K562 (cell line): Measurements from ENCODE around the gene ITGA7.

ENCODE experiments used
- CBFB ChIP-seq: sonication (generic); formaldehyde crosslinking; IDR thresholded peaks from 2 replicates; pipeline ENCODE4 v1.4.0; 2020; ENCODE audit warnings: mild to moderate bottlenecking, missing genetic modification reagents
- HCFC1 ChIP-seq: IDR thresholded peaks from 2 replicates; pipeline ENCODE4 v1.6.1; 2012; ENCODE audit warnings: low read depth, low read length, improper control_type of control experiment
- HDAC1 ChIP-seq, 2 experiments: fragments of 450-650 bp; IDR thresholded peaks; 2 replicates each; pipeline ENCODE4 v1.6.1; 2016 to 2017; ENCODE audit warnings: inconsistent platforms in 1 of 2, mild to moderate bottlenecking in 1 of 2, moderate library complexity in 1 of 2
- MEIS2 ChIP-seq: fragments of 450-650 bp; IDR thresholded peaks from 2 replicates; pipeline ENCODE4 v1.6.1; 2014; ENCODE audit warnings: mild to moderate bottlenecking; ENCODE audit not compliant: partially characterized antibody
- TAF1 ChIP-seq: IDR thresholded peaks from 2 replicates; pipeline ENCODE4 v1.6.1; 2011; ENCODE audit warnings: mild to moderate bottlenecking, low read length, moderate library complexity; ENCODE audit not compliant: insufficient read depth, control insufficient read depth, severe bottlenecking; ENCODE audit errors: extremely low read depth
- XRCC4 ChIP-seq: IDR thresholded peaks from one replicate; pipeline ENCODE4 v1.6.1; 2011; ENCODE audit not compliant: insufficient read depth, insufficient read length; ENCODE audit errors: extremely low read depth
- ZNF146 ChIP-seq: IDR thresholded peaks from one replicate; pipeline ENCODE4 v1.6.1; 2018; ENCODE audit warnings: missing compliant biosample characterization; ENCODE audit not compliant: unreplicated experiment
- ZNF431 ChIP-seq: sonication (generic); formaldehyde crosslinking; IDR thresholded peaks from 2 replicates; pipeline ENCODE4 v1.8.0; 2022; ENCODE audit warnings: mild to moderate bottlenecking, missing genetic modification reagents

DNA sequence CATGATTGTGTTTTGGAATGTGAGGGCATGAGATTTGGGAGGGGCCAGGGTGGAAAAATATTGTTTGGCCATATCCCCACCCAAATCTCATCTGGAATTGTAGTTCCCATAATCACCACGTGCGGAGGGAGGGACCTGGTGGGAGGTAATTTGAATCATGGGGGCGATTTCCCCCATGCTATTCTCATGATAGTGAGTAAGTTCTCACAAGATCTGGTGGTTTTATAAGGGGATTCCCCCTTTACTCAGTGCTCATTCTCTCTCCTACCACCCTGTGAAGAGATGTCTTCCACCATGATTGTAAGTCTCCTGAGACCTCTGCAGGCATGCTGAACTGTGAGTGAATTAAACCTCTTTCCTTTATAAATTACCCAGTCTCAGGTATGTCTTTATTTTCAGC, 55.4 kb downstream of the ITGA7 start:
- no peak for TF ChIP-seq XRCC4
- no peak for TF ChIP-seq ZNF431
- no peak for TF ChIP-seq CBFB (CRISPR knock-in tag)
- no peak for TF ChIP-seq HDAC1 (IDR thresholded peaks at IDR 0.05)
- TF ChIP-seq TAF1, result no peak
- TF ChIP-seq HCFC1, result no peak
- TF ChIP-seq ZNF146 (CRISPR knock-in tag), result no peak
- TF ChIP-seq MEIS2, result no peak
